Testis (tissue), 3 donors: Measurements from ENCODE around the gene MAMDC2. TPM values are rescaled to one million over a fixed set of nuclear protein-coding genes. Genes with fewer than 3 reads are reported as not detected.
A peak's percentile ranks its signal among the peaks of the same experiment; 100 is the strongest.

Experiments
- DNase-seq: peaks from one replicate; pipeline ENCODE4 v3.0.0-alpha.2; 2019
- H3K27ac ChIP-seq, 2 donors: fragments of 200-600 bp; sonication (generic); one replicate each; pipeline ENCODE4 v1.5.1; 2019
- H3K27me3 ChIP-seq: fragments of 200-600 bp; sonication (generic); one replicate; pipeline ENCODE4 v1.5.1; 2019
- H3K36me3 ChIP-seq: fragments of 200-600 bp; sonication (generic); one replicate; pipeline ENCODE4 v1.5.1; 2017; ENCODE audit warnings: low read depth; ENCODE audit errors: missing control alignments
- H3K4me1 ChIP-seq: fragments of 200-600 bp; sonication (generic); one replicate; pipeline ENCODE4 v1.5.1; 2019
- H3K4me3 ChIP-seq, 2 donors: fragments of 200-600 bp; sonication (generic); one replicate each; pipeline ENCODE4 v1.5.1; 2017 to 2019
- H3K9me3 ChIP-seq: fragments of 200-600 bp; sonication (generic); one replicate; pipeline ENCODE4 v1.5.1; 2017
- CTCF ChIP-seq, 3 experiments: fragments of 450-650 bp in 2 of 3; fragments of 200-600 bp in 1 of 3; sonication (generic) in 1 of 3; IDR thresholded peaks; one replicate each; pipeline ENCODE4 v1.5.1; 2016 to 2019; ENCODE audit warnings: antibody characterized with exemption in 3 of 3, mild to moderate bottlenecking in 2 of 3, moderate library complexity in 1 of 3
- POLR2A ChIP-seq: fragments of 450-650 bp; IDR thresholded peaks from one replicate; pipeline ENCODE4 v1.6.1; 2017; ENCODE audit warnings: antibody characterized with exemption, mild to moderate bottlenecking, moderate library complexity
- WGBS, 2 donors: methylation state at CpG; one replicate each; pipeline ENCODE4 v1.1.5; 2018; 5-methylcytosine and 5-hydroxymethylcytosine counted together
- intact Hi-C: fragments of 100-400 bp; cut with DNase I; formaldehyde crosslinking; loops from one replicate; pipeline ENCODE4 v1.15.1; 2023; ENCODE audit warnings: low total_unique reads
- polyA plus RNA-seq: library from polyadenylated mRNA; stranded (reverse); fragments of 350-450 nt; fragmentation: Illumina TruSeq; extraction: RNeasy Lipid Tissue Mini Kit (QIAGEN cat#74804); gene quantifications from one replicate; pipeline ENCODE4 v1.2.3, GENCODE V29; 2014; ENCODE audit warnings: low read depth, low replicate concordance; ENCODE audit not compliant: insufficient read depth
- total RNA-seq, 2 donors: library from RNA; depleted of rRNA; stranded (reverse); fragments of >200 nt; gene quantifications; one replicate each; pipeline ENCODE4 v1.2.3, GENCODE V29; 2016

Gene MAMDC2
- total and polyA plus RNA-seq, 3 donors from 2014 or later, result 13.7 to 28.3 (median 15.1) TPM

GRCh38 chr9:70112981-70113380 is 69.3 kb downstream of the MAMDC2 start:
- no peaks in the 10 kb centered on the region for H3K27me3 ChIP-seq
- H3K9me3 ChIP-seq, result no peaks in the 10 kb centered on the region
- H3K4me3 ChIP-seq, result no peak overlapping the region
- H3K27ac ChIP-seq, result no peak overlapping the region
- DNase-seq, result no peak
- 86 to 93% methylated on average over 2 of the region's 2 CpGs for WGBS, 2 donors
- no peak for TF ChIP-seq POLR2A
- no peak for TF ChIP-seq CTCF (IDR thresholded peaks at IDR 0.05)
- intact Hi-C loops, result loop anchor here (10.0 kb wide), 1 partner anchor 138 kb away; no protein-coding TSS in a partner anchor
- peaks cover 10% of the 10 kb centered on the region for H3K4me1 ChIP-seq
- H3K36me3 ChIP-seq, result no peaks in the 10 kb centered on the region

- TF ChIP-seq POLR2A, result no peak
- TF ChIP-seq CTCF (IDR thresholded peaks at IDR 0.05), result peak; percentile 76 to 79 (median 76)
- no peak overlapping the region for H3K27ac ChIP-seq
- peaks cover 10% of the 10 kb centered on the region for H3K4me1 ChIP-seq
- H3K9me3 ChIP-seq, result no peaks in the 10 kb centered on the region
- H3K4me3 ChIP-seq, result no peak overlapping the region
- no peaks in the 10 kb centered on the region for H3K27me3 ChIP-seq
- WGBS, 2 donors, result 34 to 53% methylated on average over 4 of the region's 4 CpGs
- intact Hi-C loops, result loop anchor here (10.0 kb wide), 1 partner anchor 139 kb away; no protein-coding TSS in a partner anchor
- DNase-seq, result peak; percentile 80
- H3K36me3 ChIP-seq, result no peaks in the 10 kb centered on the region
Observed at GRCh38 chr9:70113403-70114022, 69.9 kb downstream of the MAMDC2 start.

- Histone ChIP-seq H3K27me3 (no peaks in the 10 kb centered on the region), H3K4me3 (no peak overlapping the region), H3K4me1 (peaks cover 10% of the 10 kb centered on the region), H3K27ac (no peak overlapping the region), H3K9me3 (no peaks in the 10 kb centered on the region), H3K36me3 (no peaks in the 10 kb centered on the region)
- no peak for DNase-seq
- intact Hi-C loops, result loop anchor here (10.0 kb wide), 1 partner anchor 140 kb away; no protein-coding TSS in a partner anchor
- WGBS, 2 donors, result 83 to 98% methylated on average over 1 of the region's 1 CpG
- TF ChIP-seq POLR2A, result no peak
- TF ChIP-seq CTCF (IDR thresholded peaks at IDR 0.05), result no peak
Observed at GRCh38 chr9:70114898-70115297, 71.2 kb downstream of the MAMDC2 start.

- TF ChIP-seq CTCF (IDR thresholded peaks at IDR 0.05), result no peak
- H3K4me1 ChIP-seq, result peaks cover 4% of the 10 kb centered on the region
- no peak for DNase-seq
- intact Hi-C loops, result loop anchor here (10.0 kb wide), 1 partner anchor 143 kb away; no protein-coding TSS in a partner anchor
- H3K27ac ChIP-seq, result no peak overlapping the region
- H3K36me3 ChIP-seq, result no peaks in the 10 kb centered on the region
- no peak overlapping the region for H3K4me3 ChIP-seq
- no peaks in the 10 kb centered on the region for H3K27me3 ChIP-seq
- H3K9me3 ChIP-seq, result no peaks in the 10 kb centered on the region
Observed at GRCh38 chr9:70117835-70118319, 74.2 kb downstream of the MAMDC2 start.

GRCh38 chr9:70119786-70120185 is 76.1 kb downstream of the MAMDC2 start:
- H3K27ac ChIP-seq, result peak overlapping the region in 1 of 2 donors; percentile 93
- no peaks in the 10 kb centered on the region for H3K27me3 ChIP-seq
- peaks cover 20% of the 10 kb centered on the region for H3K4me1 ChIP-seq
- 80 to 100% methylated on average over 2 of the region's 2 CpGs for WGBS, 2 donors
- no peak overlapping the region for H3K4me3 ChIP-seq
- no peak for TF ChIP-seq POLR2A
- TF ChIP-seq CTCF (IDR thresholded peaks at IDR 0.05), result no peak
- intact Hi-C loops, result loop anchor here (10.0 kb wide), 1 partner anchor 145 kb away; no protein-coding TSS in a partner anchor
- no peaks in the 10 kb centered on the region for H3K36me3 ChIP-seq
- DNase-seq, result no peak
- no peaks in the 10 kb centered on the region for H3K9me3 ChIP-seq
